ENCODE results near the gene SIPA1L3. TPM values are rescaled to one million over a fixed set of nuclear protein-coding genes. Genes with fewer than 3 reads are reported as not detected.

SIPA1L3 gene
- total RNA-seq, 1 experiment from 2014 or later = 13.8 TPM

GRCh38 chr19:38170334-38170733 lies 263.3 kb downstream of the SIPA1L3 start:
- Histone ChIP-seq H3K27me3 (no peaks in the 10 kb centered on the region), H3K4me3 (no peak overlapping the region), H3K9me3 (peaks cover 8% of the 10 kb centered on the region; the same call in 1 of the 2 replicates), H3K36me3 (peaks cover 22% of the 10 kb centered on the region)
- no peak for DNase-seq

- H3K27me3 ChIP-seq = no peaks in the 10 kb centered on the region
- H3K9me3 ChIP-seq = peaks cover 8% of the 10 kb centered on the region; the same call in 1 of the 2 replicates
- no peak overlapping the region for H3K4me3 ChIP-seq
- H3K36me3 ChIP-seq = peaks cover 29% of the 10 kb centered on the region
- DNase-seq = peak; percentile 56
Measured at GRCh38 chr19:38172001-38172400, 265.0 kb downstream of the SIPA1L3 start.

- H3K27me3 ChIP-seq = no peaks in the 10 kb centered on the region
- H3K9me3 ChIP-seq = peaks cover 8% of the 10 kb centered on the region; the same call in 1 of the 2 replicates
- peak overlapping the region; percentile 29 for H3K4me3 ChIP-seq
- DNase-seq = peak; percentile 100
- peaks cover 35% of the 10 kb centered on the region for H3K36me3 ChIP-seq
Measured at GRCh38 chr19:38173291-38174041, 266.5 kb downstream of the SIPA1L3 start.

- no peak for DNase-seq
- Histone ChIP-seq H3K4me3 (no peak overlapping the region), H3K27me3 (no peaks in the 10 kb centered on the region), H3K36me3 (peaks cover 44% of the 10 kb centered on the region), H3K9me3 (peaks cover 25% of the 10 kb centered on the region)
Measured at GRCh38 chr19:38175422-38175821, 268.4 kb downstream of the SIPA1L3 start.

- DNase-seq = no peak
- Histone ChIP-seq H3K4me3 (no peak overlapping the region), H3K9me3 (peaks cover 20% of the 10 kb centered on the region), H3K27me3 (no peaks in the 10 kb centered on the region), H3K36me3 (peaks cover 64% of the 10 kb centered on the region)
Measured at GRCh38 chr19:38180071-38180470, 273.1 kb downstream of the SIPA1L3 start.

GRCh38 chr19:38182536-38183210 lies 275.7 kb downstream of the SIPA1L3 start:
- Histone ChIP-seq H3K4me3 (no peak overlapping the region), H3K9me3 (peaks cover 20% of the 10 kb centered on the region), H3K36me3 (peaks cover 67% of the 10 kb centered on the region), H3K27me3 (no peaks in the 10 kb centered on the region)
- no peak for DNase-seq

GRCh38 chr19:38183251-38183897 lies 276.4 kb downstream of the SIPA1L3 start:
- DNase-seq = no peak
- no peak overlapping the region for H3K4me3 ChIP-seq
- no peaks in the 10 kb centered on the region for H3K27me3 ChIP-seq
- H3K36me3 ChIP-seq = peaks cover 66% of the 10 kb centered on the region
- peaks cover 20% of the 10 kb centered on the region for H3K9me3 ChIP-seq

GRCh38 chr19:38184815-38185214 lies 277.8 kb downstream of the SIPA1L3 start:
- H3K36me3 ChIP-seq = peaks cover 64% of the 10 kb centered on the region
- no peaks in the 10 kb centered on the region for H3K27me3 ChIP-seq
- peaks cover 7% of the 10 kb centered on the region for H3K9me3 ChIP-seq
- H3K4me3 ChIP-seq = no peak overlapping the region
- DNase-seq = no peak

- Histone ChIP-seq H3K27me3 (no peaks in the 10 kb centered on the region), H3K4me3 (no peak overlapping the region), H3K36me3 (peaks cover 59% of the 10 kb centered on the region), H3K9me3 (peaks cover 2% of the 10 kb centered on the region; the same call in 1 of the 2 replicates)
- no peak for DNase-seq
Measured at GRCh38 chr19:38185562-38185961, 278.6 kb downstream of the SIPA1L3 start.

GRCh38 chr19:38190061-38190460 lies 283.1 kb downstream of the SIPA1L3 start:
- H3K36me3 ChIP-seq = peaks cover 51% of the 10 kb centered on the region
- no peak overlapping the region for H3K4me3 ChIP-seq
- no peaks in the 10 kb centered on the region for H3K9me3 ChIP-seq
- no peaks in the 10 kb centered on the region for H3K27me3 ChIP-seq
- DNase-seq = peak; percentile 34

- DNase-seq = no peak
- no peak overlapping the region for H3K4me3 ChIP-seq
- H3K27me3 ChIP-seq = no peaks in the 10 kb centered on the region
Measured at GRCh38 chr19:38190793-38191192, 283.8 kb downstream of the SIPA1L3 start.

GRCh38 chr19:38191747-38192146 lies 284.7 kb downstream of the SIPA1L3 start:
- H3K9me3 ChIP-seq = no peaks in the 10 kb centered on the region
- no peak overlapping the region for H3K4me3 ChIP-seq
- no peak for DNase-seq
- H3K27me3 ChIP-seq = no peaks in the 10 kb centered on the region
- H3K36me3 ChIP-seq = peaks cover 44% of the 10 kb centered on the region

More at GRCh38 chr19:38190793-38191192, 283.8 kb downstream of the SIPA1L3 start:
- peaks cover 47% of the 10 kb centered on the region for H3K36me3 ChIP-seq
- no peaks in the 10 kb centered on the region for H3K9me3 ChIP-seq

GRCh38 chr19:38193445-38193844 lies 286.4 kb downstream of the SIPA1L3 start:
- no peak for DNase-seq

GRCh38 chr19:38194061-38194701 lies 287.2 kb downstream of the SIPA1L3 start:
- no peak for DNase-seq
- no peaks in the 10 kb centered on the region for H3K9me3 ChIP-seq
- H3K27me3 ChIP-seq = no peaks in the 10 kb centered on the region

More at GRCh38 chr19:38193445-38193844, 286.4 kb downstream of the SIPA1L3 start:
- H3K36me3 ChIP-seq = peaks cover 42% of the 10 kb centered on the region
- no peak overlapping the region for H3K4me3 ChIP-seq
- H3K27me3 ChIP-seq = no peaks in the 10 kb centered on the region
- no peaks in the 10 kb centered on the region for H3K9me3 ChIP-seq

GRCh38 chr19:38195237-38195636 lies 288.2 kb downstream of the SIPA1L3 start:
- Histone ChIP-seq H3K4me3 (no peak overlapping the region), H3K27me3 (no peaks in the 10 kb centered on the region), H3K36me3 (peaks cover 38% of the 10 kb centered on the region), H3K9me3 (no peaks in the 10 kb centered on the region)
- no peak for DNase-seq

More at GRCh38 chr19:38194061-38194701, 287.2 kb downstream of the SIPA1L3 start:
- no peak overlapping the region for H3K4me3 ChIP-seq
- peaks cover 42% of the 10 kb centered on the region for H3K36me3 ChIP-seq

GRCh38 chr19:38196245-38196837 lies 289.3 kb downstream of the SIPA1L3 start:
- Histone ChIP-seq H3K36me3 (peaks cover 42% of the 10 kb centered on the region), H3K27me3 (no peaks in the 10 kb centered on the region), H3K4me3 (no peak overlapping the region), H3K9me3 (no peaks in the 10 kb centered on the region)
- DNase-seq = no peak

Measured in MG63 (cell line).